Common myeloid progenitor, CD34-positive (primary cell): ENCODE results near the gene TNFRSF1B.

Experiments used
- CTCF ChIA-PET: fragments of 350-600 bp; sonication (Branson Sonifier 250); formaldehyde crosslinking; loops from one replicate; lab custom pipeline; 2021; ENCODE audit warnings: antibody characterized with exemption; lab: Charles Lee
- POLR2A ChIA-PET: fragments of 350-600 bp; sonication (Branson Sonifier 250); formaldehyde crosslinking; loops from one replicate; lab custom pipeline; 2021; ENCODE audit warnings: antibody characterized with exemption; lab: Charles Lee
- DNase-seq, 3 donors: peaks; one replicate each; pipeline versions ENCODE4 v3.0.0 to v3.0.0-alpha.2; 2013
- H3K27ac ChIP-seq, 2 experiments: 1 replicate in 1 of 2; 2 replicates in 1 of 2; pipeline ENCODE4 v1.7.0; 2013; ENCODE audit warnings: inconsistent platforms in 2 of 2, low read length in 2 of 2, mild to moderate bottlenecking in 2 of 2, low read depth in 1 of 2, moderate library complexity in 1 of 2; ENCODE audit not compliant: severe bottlenecking in 2 of 2, insufficient read depth in 1 of 2, poor library complexity in 1 of 2
- H3K27me3 ChIP-seq, 5 experiments: replicated peaks in 2 of 5; 1 replicate in 3 of 5; 2 replicates in 2 of 5; pipeline versions ENCODE4 v1.6.1 to v1.7.0; 2013; ENCODE audit warnings: low read length in 4 of 5, mild to moderate bottlenecking in 2 of 5, moderate library complexity in 2 of 5, inconsistent platforms in 1 of 5; ENCODE audit not compliant: insufficient read depth in 5 of 5, control insufficient read depth in 4 of 5
- H3K36me3 ChIP-seq, 4 experiments: 1 replicate in 2 of 4; 2 replicates in 2 of 4; pipeline versions ENCODE4 v1.6.1 to v1.7.0; 2013; ENCODE audit warnings: low read length in 3 of 4, control low read depth in 1 of 4, mild to moderate bottlenecking in 1 of 4; ENCODE audit not compliant: control insufficient read depth in 4 of 4, insufficient read depth in 4 of 4
- H3K4me1 ChIP-seq, 4 experiments: 1 replicate in 3 of 4; 2 replicates in 1 of 4; pipeline versions ENCODE4 v1.6.1 to v1.7.1; 2013; ENCODE audit warnings: low read length in 3 of 4, mild to moderate bottlenecking in 3 of 4, control low read depth in 1 of 4, inconsistent platforms in 1 of 4, moderate library complexity in 1 of 4; ENCODE audit not compliant: control insufficient read depth in 4 of 4, insufficient read depth in 4 of 4; ENCODE audit errors: control extremely low read depth in 1 of 4
- H3K4me3 ChIP-seq, 7 experiments: 1 replicate in 4 of 7; 2 replicates in 3 of 7; pipeline versions ENCODE4 v1.5.1 to v1.7.0; 2013; ENCODE audit warnings: mild to moderate bottlenecking in 7 of 7, low read length in 6 of 7, moderate library complexity in 6 of 7, inconsistent platforms in 2 of 7, low read depth in 2 of 7, control low read depth in 1 of 7; ENCODE audit not compliant: insufficient read depth in 4 of 7, control insufficient read depth in 1 of 7; ENCODE audit errors: extremely low read depth in 1 of 7
- H3K9me3 ChIP-seq, 5 experiments: 1 replicate in 4 of 5; 2 replicates in 1 of 5; pipeline versions ENCODE4 v1.6.1 to v1.7.1; 2013; ENCODE audit warnings: low read length in 4 of 5, mild to moderate bottlenecking in 2 of 5, inconsistent platforms in 1 of 5, low read depth in 1 of 5, moderate library complexity in 1 of 5; ENCODE audit not compliant: control insufficient read depth in 4 of 5, insufficient read depth in 2 of 5; ENCODE audit errors: control extremely low read depth in 1 of 5
- WGBS: methylation state at CpG from one replicate; pipeline ENCODE4 v1.1.5; 2013; ENCODE audit not compliant: insufficient coverage; 5-methylcytosine and 5-hydroxymethylcytosine counted together

Gene TNFRSF1B

DNA sequence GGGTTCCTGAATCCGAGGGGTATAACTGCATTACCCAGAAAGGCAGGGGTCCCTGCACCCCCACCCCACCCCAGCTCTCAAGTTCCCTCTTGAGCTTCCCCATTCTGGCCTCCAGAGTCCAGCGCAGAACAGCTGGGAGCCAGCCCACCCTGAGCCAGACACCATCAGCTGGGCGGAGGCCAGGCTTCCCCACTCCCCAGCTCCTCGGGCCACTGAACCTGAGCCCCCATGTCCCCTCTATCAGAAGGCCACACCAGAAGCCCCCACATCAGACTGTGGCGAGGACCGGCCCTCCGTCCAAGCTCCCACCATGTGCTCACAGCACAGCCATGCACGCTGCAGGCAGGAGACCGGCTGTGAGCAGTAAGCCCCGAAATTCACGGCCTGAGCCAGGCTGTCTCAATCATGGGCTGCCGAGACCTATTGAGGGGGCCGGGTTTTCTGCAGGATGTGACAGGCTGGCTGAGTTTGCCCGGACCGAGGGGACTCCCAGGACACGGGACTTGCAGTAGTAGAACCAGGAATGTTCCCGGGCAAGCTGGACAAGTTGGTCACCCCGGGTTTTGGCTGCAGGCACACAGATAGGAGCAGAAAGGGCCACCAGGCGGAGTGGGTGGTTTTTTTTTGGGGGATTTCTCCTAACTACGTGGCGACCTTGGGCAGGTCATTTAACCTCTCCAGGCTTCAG, 25.5 kb upstream of the TNFRSF1B start:
- POLR2A ChIA-PET = interaction anchor here (0.6 to 1.2 kb wide), 2 partner anchors 21 to 29 kb away, joined by 3 to 4 read pairs; no protein-coding TSS in a partner anchor
- Histone ChIP-seq H3K9me3 (no peaks in the 10 kb centered on the region), H3K27ac (no peak overlapping the region), H3K4me3 (no peak overlapping the region), H3K36me3 (no peaks in the 10 kb centered on the region), H3K4me1 (peaks cover 0 to 63% (median 58%) of the 10 kb centered on the region in 4 experiments), H3K27me3 (no peaks in the 10 kb centered on the region)
- no peak for DNase-seq
- CTCF ChIA-PET = interaction anchor here (0.9 to 2.9 kb wide), 8 partner anchors 10 to 68 kb away, joined by 3 to 12 read pairs (median 4); no protein-coding TSS in a partner anchor
- WGBS = 95% methylated on average over 19 of the region's 21 CpGs

DNA sequence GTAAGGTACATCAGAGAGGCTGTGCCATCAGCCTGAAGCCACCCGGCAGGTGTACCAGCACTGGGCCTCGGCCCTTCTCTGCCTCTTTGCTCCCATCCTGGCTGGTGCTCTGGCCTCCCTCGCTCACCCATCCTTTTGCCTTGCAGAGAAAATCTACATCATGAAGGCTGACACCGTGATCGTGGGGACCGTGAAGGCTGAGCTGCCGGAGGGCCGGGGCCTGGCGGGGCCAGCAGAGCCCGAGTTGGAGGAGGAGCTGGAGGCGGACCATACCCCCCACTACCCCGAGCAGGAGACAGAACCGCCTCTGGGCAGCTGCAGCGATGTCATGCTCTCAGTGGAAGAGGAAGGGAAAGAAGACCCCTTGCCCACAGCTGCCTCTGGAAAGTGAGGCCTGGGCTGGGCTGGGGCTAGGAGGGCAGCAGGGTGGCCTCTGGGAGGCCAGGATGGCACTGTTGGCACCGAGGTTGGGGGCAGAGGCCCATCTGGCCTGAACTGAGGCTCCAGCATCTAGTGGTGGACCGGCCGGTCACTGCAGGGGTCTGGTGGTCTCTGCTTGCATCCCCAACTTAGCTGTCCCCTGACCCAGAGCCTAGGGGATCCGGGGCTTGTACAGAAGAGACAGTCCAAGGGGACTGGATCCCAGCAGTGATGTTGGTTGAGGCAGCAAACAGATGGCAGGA, 24.5 kb upstream of the TNFRSF1B start:
- POLR2A ChIA-PET = interaction anchor here (1.2 kb wide), 1 partner anchor 20 kb away, joined by 4 read pairs; no protein-coding TSS in a partner anchor
- Histone ChIP-seq H3K4me3 (no peak overlapping the region), H3K27ac (no peak overlapping the region), H3K9me3 (no peaks in the 10 kb centered on the region), H3K36me3 (no peaks in the 10 kb centered on the region), H3K4me1 (peaks cover under 1 to 73% (median 68%) of the 10 kb centered on the region in 4 experiments), H3K27me3 (no peaks in the 10 kb centered on the region)
- WGBS = 97% methylated on average over 10 of the region's 18 CpGs
- DNase-seq = peak in 2 of 3 donors; percentile 54 to 59
- CTCF ChIA-PET = interaction anchor here (0.9 to 2.9 kb wide), 7 partner anchors 9 to 67 kb away, joined by 3 to 12 read pairs (median 3); no protein-coding TSS in a partner anchor

DNA sequence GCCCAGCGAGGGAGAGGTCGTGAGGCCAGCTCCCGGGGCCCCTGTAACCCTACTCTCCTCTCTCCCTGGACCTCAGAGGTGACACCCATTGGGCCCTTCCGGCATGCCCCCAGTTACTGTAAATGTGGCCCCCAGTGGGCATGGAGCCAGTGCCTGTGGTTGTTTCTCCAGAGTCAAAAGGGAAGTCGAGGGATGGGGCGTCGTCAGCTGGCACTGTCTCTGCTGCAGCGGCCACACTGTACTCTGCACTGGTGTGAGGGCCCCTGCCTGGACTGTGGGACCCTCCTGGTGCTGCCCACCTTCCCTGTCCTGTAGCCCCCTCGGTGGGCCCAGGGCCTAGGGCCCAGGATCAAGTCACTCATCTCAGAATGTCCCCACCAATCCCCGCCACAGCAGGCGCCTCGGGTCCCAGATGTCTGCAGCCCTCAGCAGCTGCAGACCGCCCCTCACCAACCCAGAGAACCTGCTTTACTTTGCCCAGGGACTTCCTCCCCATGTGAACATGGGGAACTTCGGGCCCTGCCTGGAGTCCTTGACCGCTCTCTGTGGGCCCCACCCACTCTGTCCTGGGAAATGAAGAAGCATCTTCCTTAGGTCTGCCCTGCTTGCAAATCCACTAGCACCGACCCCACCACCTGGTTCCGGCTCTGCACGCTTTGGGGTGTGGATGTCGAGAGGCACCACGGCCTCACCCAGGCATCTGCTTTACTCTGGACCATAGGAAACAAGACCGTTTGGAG, 23.7 kb upstream of the TNFRSF1B start:
- POLR2A ChIA-PET = interaction anchor here (1.2 kb wide), 2 partner anchors 19 kb away, joined by 3 to 4 read pairs; no protein-coding TSS in a partner anchor
- Histone ChIP-seq H3K27me3 (no peaks in the 10 kb centered on the region), H3K9me3 (no peaks in the 10 kb centered on the region), H3K36me3 (no peaks in the 10 kb centered on the region), H3K27ac (no peak overlapping the region), H3K4me3 (peak overlapping the region in 1 of 7 experiments; percentile 14), H3K4me1 (peaks cover 6 to 81% (median 74%) of the 10 kb centered on the region in 4 experiments)
- peak in 2 of 3 donors; percentile 75 to 78 for DNase-seq
- CTCF ChIA-PET = interaction anchor here (1.0 to 2.9 kb wide), 5 partner anchors 11 to 37 kb away, joined by 3 to 12 read pairs (median 4); no protein-coding TSS in a partner anchor
- WGBS = 23% methylated on average over 20 of the region's 21 CpGs

DNA sequence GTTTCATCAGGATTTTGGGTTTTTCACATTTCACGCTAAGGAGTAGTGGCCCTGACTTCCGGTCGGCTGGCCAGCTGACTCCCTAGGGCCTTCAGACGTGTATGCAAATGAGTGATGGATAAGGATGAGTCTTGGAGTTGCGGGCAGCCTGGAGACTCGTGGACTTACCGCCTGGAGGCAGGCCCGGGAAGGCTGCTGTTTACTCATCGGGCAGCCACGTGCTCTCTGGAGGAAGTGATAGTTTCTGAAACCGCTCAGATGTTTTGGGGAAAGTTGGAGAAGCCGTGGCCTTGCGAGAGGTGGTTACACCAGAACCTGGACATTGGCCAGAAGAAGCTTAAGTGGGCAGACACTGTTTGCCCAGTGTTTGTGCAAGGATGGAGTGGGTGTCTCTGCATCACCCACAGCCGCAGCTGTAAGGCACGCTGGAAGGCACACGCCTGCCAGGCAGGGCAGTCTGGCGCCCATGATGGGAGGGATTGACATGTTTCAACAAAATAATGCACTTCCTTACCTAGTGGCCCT, 23.1 kb upstream of the TNFRSF1B start:
- DNase-seq = peak in 2 of 3 donors; percentile 66 to 76
- peaks cover 8 to 87% (median 78%) of the 10 kb centered on the region in 4 experiments for H3K4me1 ChIP-seq
- 12% methylated on average over 14 of the region's 17 CpGs for WGBS
- no peaks in the 10 kb centered on the region for H3K27me3 ChIP-seq
- H3K9me3 ChIP-seq = no peaks in the 10 kb centered on the region
- peak overlapping the region in 2 of 7 experiments; percentile 20 to 28 for H3K4me3 ChIP-seq
- H3K36me3 ChIP-seq = no peaks in the 10 kb centered on the region
- CTCF ChIA-PET = interaction anchor here (1.8 to 2.9 kb wide), 2 partner anchors 11 to 18 kb away, joined by 5 to 12 read pairs; no protein-coding TSS in a partner anchor
- no peak overlapping the region for H3K27ac ChIP-seq
- POLR2A ChIA-PET = interaction anchor here (1.2 kb wide), 1 partner anchor 18 kb away, joined by 3 read pairs; no protein-coding TSS in a partner anchor

DNA sequence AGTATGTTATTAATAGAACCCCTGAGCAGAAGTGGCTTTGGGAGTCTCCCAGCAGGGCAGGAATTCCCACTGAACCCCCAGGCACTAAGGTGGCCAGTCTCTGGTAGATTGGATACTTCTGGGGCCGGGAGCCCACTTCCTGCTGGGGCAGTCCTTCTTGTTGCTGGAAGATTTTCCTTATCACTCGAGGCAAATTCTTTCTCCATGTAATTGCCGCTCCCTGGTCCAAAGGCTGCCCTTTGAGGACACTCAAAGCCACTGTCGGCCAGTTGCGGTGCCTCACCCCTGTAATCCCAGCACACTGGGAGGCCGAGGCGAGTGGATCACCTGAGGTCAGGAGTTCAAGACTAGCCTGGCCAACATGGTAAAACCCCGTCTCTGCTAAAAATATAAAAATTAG, 22.6 kb upstream of the TNFRSF1B start:
- CTCF ChIA-PET = interaction anchor here (2.9 kb wide), 1 partner anchor 19 kb away, joined by 12 read pairs; no protein-coding TSS in a partner anchor
- WGBS = 94% methylated on average over 8 of the region's 8 CpGs
- DNase-seq = no peak

DNA sequence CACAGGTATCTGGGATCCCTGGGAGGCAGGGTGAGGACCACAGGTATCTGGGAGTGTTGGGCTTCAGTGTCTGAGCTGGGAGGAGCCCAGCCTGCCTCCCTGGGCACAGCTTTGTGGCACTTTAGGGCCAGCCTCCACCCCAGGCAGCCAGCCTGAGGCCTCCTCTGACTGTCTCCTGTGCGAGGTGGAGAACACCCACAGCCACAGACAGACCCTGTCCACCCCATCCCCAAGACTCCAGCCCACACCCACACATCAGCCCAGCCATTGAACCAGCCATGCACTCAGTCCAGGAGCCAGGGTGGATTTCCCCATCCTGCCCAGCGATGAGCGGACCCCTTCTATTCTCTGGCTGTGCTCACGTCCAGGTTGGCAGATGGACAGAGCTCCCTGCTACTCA, 21.8 kb upstream of the TNFRSF1B start:
- CTCF ChIA-PET = interaction anchor here (1.4 kb wide), 1 partner anchor 24 kb away, joined by 3 read pairs; no protein-coding TSS in a partner anchor
- H3K9me3 ChIP-seq = peaks cover 0 to 4% (median 0%) of the 10 kb centered on the region in 5 experiments
- DNase-seq = no peak
- no peak overlapping the region for H3K4me3 ChIP-seq
- H3K27me3 ChIP-seq = no peaks in the 10 kb centered on the region
- POLR2A ChIA-PET = no interaction called here
- H3K27ac ChIP-seq = no peak overlapping the region
- peaks cover 14 to 99% (median 90%) of the 10 kb centered on the region in 4 experiments for H3K4me1 ChIP-seq
- WGBS = 97% methylated on average over 4 of the region's 4 CpGs
- H3K36me3 ChIP-seq = no peaks in the 10 kb centered on the region

More for the DNA sequence above, 22.6 kb upstream of the TNFRSF1B start:
- H3K9me3 ChIP-seq = no peaks in the 10 kb centered on the region
- H3K27ac ChIP-seq = no peak overlapping the region
- H3K4me1 ChIP-seq = peaks cover 12 to 93% (median 82%) of the 10 kb centered on the region in 4 experiments
- POLR2A ChIA-PET = interaction anchor here (1.2 kb wide), 1 partner anchor 18 kb away, joined by 3 read pairs; no protein-coding TSS in a partner anchor
- H3K27me3 ChIP-seq = no peaks in the 10 kb centered on the region
- no peaks in the 10 kb centered on the region for H3K36me3 ChIP-seq
- H3K4me3 ChIP-seq = peak overlapping the region in 1 of 7 experiments; percentile 28
